GM23338 (cell line): ENCODE measurements around the gene DENND6A. TPM values are rescaled to one million over a fixed set of nuclear protein-coding genes. Genes with fewer than 3 reads are reported as not detected.

Source experiments
- ATAC-seq: fragments of 200-7000 bp; cut with Tn5 transposase; 3 replicates; pipeline ENCODE4 v1.9.1; 2020
- DNase-seq: peaks from one replicate; pipeline ENCODE4 v3.0.0-alpha.2; 2015; ENCODE audit warnings: low spot score
- H2AFZ ChIP-seq: fragments of 200-600 bp; sonication (generic); 2 replicates; pipeline ENCODE4 v1.8.0; 2016; ENCODE audit warnings: antibody characterized with exemption, mild to moderate bottlenecking, moderate library complexity
- H3F3A ChIP-seq: fragments of 200-600 bp; sonication (generic); replicated peaks from 2 replicates; pipeline ENCODE4 v1.8.0; 2017; ENCODE audit warnings: antibody characterized with exemption, mixed run types, low read depth
- H3K27ac ChIP-seq: fragments of 200-600 bp; sonication (generic); 2 replicates; pipeline ENCODE4 v1.6.1; 2016; ENCODE audit warnings: low read depth
- H3K27me3 ChIP-seq: fragments of 200-600 bp; sonication (generic); 2 replicates; pipeline ENCODE4 v1.8.0; 2016; ENCODE audit warnings: mild to moderate bottlenecking, mixed run types, moderate library complexity; ENCODE audit not compliant: insufficient read depth
- H3K36me3 ChIP-seq: fragments of 200-600 bp; sonication (generic); 2 replicates; pipeline ENCODE4 v1.8.0; 2016; ENCODE audit warnings: mild to moderate bottlenecking; ENCODE audit not compliant: insufficient read depth
- H3K4me1 ChIP-seq: fragments of 200-600 bp; sonication (generic); 2 replicates; pipeline ENCODE4 v1.8.0; 2016; ENCODE audit warnings: mild to moderate bottlenecking, moderate library complexity; ENCODE audit not compliant: insufficient read depth
- H3K4me2 ChIP-seq: fragments of 200-600 bp; sonication (generic); 2 replicates; pipeline ENCODE4 v1.7.1; 2017; ENCODE audit warnings: mixed run types
- H3K4me3 ChIP-seq: fragments of 200-600 bp; sonication (generic); 2 replicates; pipeline ENCODE4 v1.6.1; 2016; ENCODE audit warnings: mixed run types
- H3K79me2 ChIP-seq: fragments of 200-600 bp; sonication (generic); replicated peaks from 2 replicates; pipeline ENCODE4 v1.8.0; 2017; ENCODE audit warnings: mild to moderate bottlenecking; ENCODE audit not compliant: insufficient read depth
- H3K9me2 ChIP-seq: fragments of 200-600 bp; sonication (generic); 2 replicates; pipeline ENCODE4 v1.8.0; 2017; ENCODE audit not compliant: insufficient read depth
- H4K20me1 ChIP-seq: fragments of 200-600 bp; sonication (generic); replicated peaks from 2 replicates; pipeline ENCODE4 v1.8.0; 2017; ENCODE audit warnings: mild to moderate bottlenecking; ENCODE audit not compliant: insufficient read depth
- H3K27ac Mint-ChIP-seq: 2 replicates; pipeline ENCODE4 v1.8.0; 2020; ENCODE audit warnings: inconsistent platforms, mild to moderate bottlenecking, moderate library complexity, mixed read lengths
- H3K27me3 Mint-ChIP-seq: 3 replicates; pipeline ENCODE4 v1.8.0; 2022; ENCODE audit warnings: low read depth, mild to moderate bottlenecking, moderate library complexity, mixed read lengths, inconsistent platforms; ENCODE audit not compliant: insufficient read depth, poor library complexity
- H3K36me3 Mint-ChIP-seq: 3 replicates; pipeline ENCODE4 v1.8.0; 2021; ENCODE audit warnings: low read depth, mild to moderate bottlenecking, inconsistent platforms, moderate library complexity, mixed read lengths
- H3K4me1 Mint-ChIP-seq: 3 replicates; pipeline ENCODE4 v1.8.0; 2020; ENCODE audit warnings: mild to moderate bottlenecking, inconsistent platforms, mixed read lengths
- H3K4me3 Mint-ChIP-seq: 3 replicates; pipeline ENCODE4 v1.8.0; 2021; ENCODE audit warnings: moderate library complexity, mild to moderate bottlenecking, inconsistent platforms, mixed read lengths
- H3K9me3 Mint-ChIP-seq: 3 replicates; pipeline ENCODE4 v1.8.0; 2020; ENCODE audit warnings: moderate library complexity, mild to moderate bottlenecking, inconsistent platforms, mixed read lengths
- EZH2 ChIP-seq: fragments of 200-600 bp; sonication (generic); IDR thresholded peaks from one replicate; pipeline ENCODE4 v1.8.0; 2017; ENCODE audit warnings: antibody characterized with exemption, mild to moderate bottlenecking, low read depth; ENCODE audit not compliant: unreplicated experiment
- EZH2phosphoT487 ChIP-seq: fragments of 200-600 bp; sonication (generic); IDR thresholded peaks from one replicate; pipeline ENCODE4 v1.8.1; 2018; ENCODE audit warnings: antibody characterized with exemption; ENCODE audit not compliant: unreplicated experiment
- JUNB ChIP-seq: IDR thresholded peaks from one replicate; pipeline ENCODE4 v1.6.1; 2016; ENCODE audit warnings: antibody characterized with exemption; ENCODE audit not compliant: unreplicated experiment
- NANOG ChIP-seq: IDR thresholded peaks from 2 replicates; pipeline ENCODE4 v1.6.1; 2016; ENCODE audit warnings: antibody characterized with exemption, borderline replicate concordance
- STAT1 ChIP-seq: IDR thresholded peaks from one replicate; pipeline ENCODE4 v1.6.1; 2016; ENCODE audit warnings: antibody characterized with exemption; ENCODE audit not compliant: unreplicated experiment
- ZNF114 ChIP-seq: fragments of 250-450 bp; sonication (Bioruptor Pico); IDR thresholded peaks from 2 replicates; pipeline ENCODE4 v1.5.0; 2020; ENCODE audit warnings: mild to moderate bottlenecking, moderate library complexity
- ZNF331 ChIP-seq: fragments of 250-450 bp; sonication (Bioruptor Pico); IDR thresholded peaks from 2 replicates; pipeline ENCODE4 v1.5.0; 2020; ENCODE audit warnings: low read depth, mild to moderate bottlenecking, moderate library complexity
- polyA plus RNA-seq: library from polyadenylated mRNA; unstranded; fragments of >200 nt; fragmentation: Nextera tagmentation; extraction: Ambion mirVana; gene quantifications from 2 replicates; pipeline ENCODE4 v1.2.1, GENCODE V29; 2016
- small RNA-seq: library from RNA; depleted of rRNA; stranded (forward); fragments of <200 nt; gene quantifications from one replicate; pipeline ENCODE3, GENCODE V24; 2014; ENCODE audit warnings: low replicate concordance
- total RNA-seq: library from RNA; depleted of rRNA; stranded (reverse); fragments of >200 nt; shearing (Covaris generic); gene quantifications from 2 replicates; pipeline ENCODE4 v1.2.3, GENCODE V29; 2014; rRNA removed
- TF ChIP-seq, protein P1 (sequence below): fragments of 250-450 bp; sonication (Bioruptor Pico); IDR thresholded peaks from 2 replicates; pipeline ENCODE4 v1.5.0; 2020; ENCODE audit warnings: mild to moderate bottlenecking, moderate library complexity
- TF ChIP-seq, protein P2 (sequence below), 2 experiments: fragments of 200-600 bp in 1 of 2; sonication (generic) in 1 of 2; conservative IDR thresholded peaks; 2 replicates each; pipeline versions ENCODE4 v1.5.1 to v1.6.1; 2016 to 2017; ENCODE audit warnings: antibody characterized with exemption in 2 of 2, low read depth in 2 of 2, mild to moderate bottlenecking in 2 of 2, moderate library complexity in 1 of 2

DENND6A gene
- total and polyA plus RNA-seq, 2 experiments from 2014 or later, result 7.5 to 17.5 TPM

DNA sequence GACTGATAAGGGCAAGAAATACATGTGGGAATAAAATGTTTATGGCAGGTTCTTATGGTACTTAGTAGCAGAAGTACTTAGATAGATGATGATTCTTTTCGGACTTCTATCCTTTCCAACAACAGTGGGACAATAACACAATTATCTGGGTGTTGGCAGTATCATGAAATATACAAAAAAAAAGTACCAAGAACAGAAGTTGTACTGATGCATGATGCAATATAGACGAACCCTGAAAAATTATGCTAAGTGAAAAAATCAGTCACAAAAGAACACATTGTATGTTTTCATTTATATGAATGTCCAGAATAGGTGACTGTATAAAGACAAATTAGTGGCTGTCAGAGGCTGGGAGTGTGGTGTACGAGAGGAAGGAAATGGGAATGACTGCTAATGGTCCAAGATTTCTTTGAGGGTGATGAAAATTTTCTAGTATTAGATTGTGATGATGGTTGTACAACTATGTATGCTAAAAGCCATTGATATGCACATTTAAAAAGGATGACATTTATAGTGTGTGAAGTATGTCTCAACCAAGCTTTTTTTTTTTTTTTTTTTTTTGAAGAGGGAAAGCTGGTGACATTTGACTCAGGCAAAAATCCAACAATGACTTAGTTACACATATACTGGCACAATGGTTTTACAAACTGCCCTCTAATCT, 116.8 kb downstream of the DENND6A start:
- Histone ChIP-seq H3K4me3 (no peak overlapping the region), H3K27me3 (no peaks in the 10 kb centered on the region), H3F3A (no peaks in the 10 kb centered on the region; the same call in 1 of the 2 replicates), H3K9me2 (no peaks in the 10 kb centered on the region), H3K4me2 (no peak overlapping the region), H3K4me1 (no peaks in the 10 kb centered on the region), H4K20me1 (peaks cover 53% of the 10 kb centered on the region), H3K79me2 (peaks cover 53% of the 10 kb centered on the region), H3K36me3 (peaks cover 74% of the 10 kb centered on the region), H3K27ac (no peak overlapping the region), H2AFZ (no peak overlapping the region)
- no peaks in the 10 kb centered on the region for H3K27me3 Mint-ChIP-seq
- no peaks in the 10 kb centered on the region for H3K9me3 Mint-ChIP-seq
- H3K4me3 Mint-ChIP-seq, result no peak overlapping the region
- DNase-seq (no peak), ATAC-seq (no peak)
- H3K4me1 Mint-ChIP-seq, result no peaks in the 10 kb centered on the region
- TF ChIP-seq STAT1 (no peak), EZH2phosphoT487 (no peak), ZNF331 (no peak), NANOG (no peak), ZNF114 (CRISPR knock-in tag) (no peak), JUNB (no peak), EZH2 (no peak)
- TF ChIP-seq, protein P1, sequence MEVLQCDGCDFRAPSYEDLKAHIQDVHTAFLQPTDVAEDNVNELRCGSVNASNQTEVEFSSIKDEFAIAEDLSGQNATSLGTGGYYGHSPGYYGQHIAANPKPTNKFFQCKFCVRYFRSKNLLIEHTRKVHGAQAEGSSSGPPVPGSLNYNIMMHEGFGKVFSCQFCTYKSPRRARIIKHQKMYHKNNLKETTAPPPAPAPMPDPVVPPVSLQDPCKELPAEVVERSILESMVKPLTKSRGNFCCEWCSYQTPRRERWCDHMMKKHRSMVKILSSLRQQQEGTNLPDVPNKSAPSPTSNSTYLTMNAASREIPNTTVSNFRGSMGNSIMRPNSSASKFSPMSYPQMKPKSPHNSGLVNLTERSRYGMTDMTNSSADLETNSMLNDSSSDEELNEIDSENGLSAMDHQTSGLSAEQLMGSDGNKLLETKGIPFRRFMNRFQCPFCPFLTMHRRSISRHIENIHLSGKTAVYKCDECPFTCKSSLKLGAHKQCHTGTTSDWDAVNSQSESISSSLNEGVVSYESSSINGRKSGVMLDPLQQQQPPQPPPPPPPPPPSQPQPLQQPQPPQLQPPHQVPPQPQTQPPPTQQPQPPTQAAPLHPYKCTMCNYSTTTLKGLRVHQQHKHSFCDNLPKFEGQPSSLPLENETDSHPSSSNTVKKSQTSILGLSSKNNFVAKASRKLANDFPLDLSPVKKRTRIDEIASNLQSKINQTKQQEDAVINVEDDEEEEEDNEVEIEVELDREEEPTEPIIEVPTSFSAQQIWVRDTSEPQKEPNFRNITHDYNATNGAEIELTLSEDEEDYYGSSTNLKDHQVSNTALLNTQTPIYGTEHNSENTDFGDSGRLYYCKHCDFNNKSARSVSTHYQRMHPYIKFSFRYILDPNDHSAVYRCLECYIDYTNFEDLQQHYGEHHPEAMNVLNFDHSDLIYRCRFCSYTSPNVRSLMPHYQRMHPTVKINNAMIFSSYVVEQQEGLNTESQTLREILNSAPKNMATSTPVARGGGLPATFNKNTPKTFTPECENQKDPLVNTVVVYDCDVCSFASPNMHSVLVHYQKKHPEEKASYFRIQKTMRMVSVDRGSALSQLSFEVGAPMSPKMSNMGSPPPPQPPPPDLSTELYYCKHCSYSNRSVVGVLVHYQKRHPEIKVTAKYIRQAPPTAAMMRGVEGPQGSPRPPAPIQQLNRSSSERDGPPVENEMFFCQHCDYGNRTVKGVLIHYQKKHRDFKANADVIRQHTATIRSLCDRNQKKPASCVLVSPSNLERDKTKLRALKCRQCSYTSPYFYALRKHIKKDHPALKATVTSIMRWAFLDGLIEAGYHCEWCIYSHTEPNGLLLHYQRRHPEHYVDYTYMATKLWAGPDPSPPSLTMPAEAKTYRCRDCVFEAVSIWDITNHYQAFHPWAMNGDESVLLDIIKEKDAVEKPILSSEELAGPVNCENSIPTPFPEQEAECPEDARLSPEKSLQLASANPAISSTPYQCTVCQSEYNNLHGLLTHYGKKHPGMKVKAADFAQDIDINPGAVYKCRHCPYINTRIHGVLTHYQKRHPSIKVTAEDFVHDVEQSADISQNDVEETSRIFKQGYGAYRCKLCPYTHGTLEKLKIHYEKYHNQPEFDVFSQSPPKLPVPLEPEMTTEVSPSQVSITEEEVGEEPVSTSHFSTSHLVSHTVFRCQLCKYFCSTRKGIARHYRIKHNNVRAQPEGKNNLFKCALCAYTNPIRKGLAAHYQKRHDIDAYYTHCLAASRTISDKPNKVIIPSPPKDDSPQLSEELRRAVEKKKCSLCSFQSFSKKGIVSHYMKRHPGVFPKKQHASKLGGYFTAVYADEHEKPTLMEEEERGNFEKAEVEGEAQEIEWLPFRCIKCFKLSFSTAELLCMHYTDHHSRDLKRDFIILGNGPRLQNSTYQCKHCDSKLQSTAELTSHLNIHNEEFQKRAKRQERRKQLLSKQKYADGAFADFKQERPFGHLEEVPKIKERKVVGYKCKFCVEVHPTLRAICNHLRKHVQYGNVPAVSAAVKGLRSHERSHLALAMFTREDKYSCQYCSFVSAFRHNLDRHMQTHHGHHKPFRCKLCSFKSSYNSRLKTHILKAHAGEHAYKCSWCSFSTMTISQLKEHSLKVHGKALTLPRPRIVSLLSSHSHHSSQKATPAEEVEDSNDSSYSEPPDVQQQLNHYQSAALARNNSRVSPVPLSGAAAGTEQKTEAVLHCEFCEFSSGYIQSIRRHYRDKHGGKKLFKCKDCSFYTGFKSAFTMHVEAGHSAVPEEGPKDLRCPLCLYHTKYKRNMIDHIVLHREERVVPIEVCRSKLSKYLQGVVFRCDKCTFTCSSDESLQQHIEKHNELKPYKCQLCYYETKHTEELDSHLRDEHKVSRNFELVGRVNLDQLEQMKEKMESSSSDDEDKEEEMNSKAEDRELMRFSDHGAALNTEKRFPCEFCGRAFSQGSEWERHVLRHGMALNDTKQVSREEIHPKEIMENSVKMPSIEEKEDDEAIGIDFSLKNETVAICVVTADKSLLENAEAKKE (CRISPR knock-in tag), result no peak
- TF ChIP-seq, protein P2, sequence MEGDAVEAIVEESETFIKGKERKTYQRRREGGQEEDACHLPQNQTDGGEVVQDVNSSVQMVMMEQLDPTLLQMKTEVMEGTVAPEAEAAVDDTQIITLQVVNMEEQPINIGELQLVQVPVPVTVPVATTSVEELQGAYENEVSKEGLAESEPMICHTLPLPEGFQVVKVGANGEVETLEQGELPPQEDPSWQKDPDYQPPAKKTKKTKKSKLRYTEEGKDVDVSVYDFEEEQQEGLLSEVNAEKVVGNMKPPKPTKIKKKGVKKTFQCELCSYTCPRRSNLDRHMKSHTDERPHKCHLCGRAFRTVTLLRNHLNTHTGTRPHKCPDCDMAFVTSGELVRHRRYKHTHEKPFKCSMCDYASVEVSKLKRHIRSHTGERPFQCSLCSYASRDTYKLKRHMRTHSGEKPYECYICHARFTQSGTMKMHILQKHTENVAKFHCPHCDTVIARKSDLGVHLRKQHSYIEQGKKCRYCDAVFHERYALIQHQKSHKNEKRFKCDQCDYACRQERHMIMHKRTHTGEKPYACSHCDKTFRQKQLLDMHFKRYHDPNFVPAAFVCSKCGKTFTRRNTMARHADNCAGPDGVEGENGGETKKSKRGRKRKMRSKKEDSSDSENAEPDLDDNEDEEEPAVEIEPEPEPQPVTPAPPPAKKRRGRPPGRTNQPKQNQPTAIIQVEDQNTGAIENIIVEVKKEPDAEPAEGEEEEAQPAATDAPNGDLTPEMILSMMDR (conservative IDR thresholded peaks at IDR 0.05; ENCODE audit: low read depth in 2 of 2), result no peak
- H3K27ac Mint-ChIP-seq, result no peak overlapping the region; the same call in 1 of the 2 replicates
- H3K36me3 Mint-ChIP-seq, result peaks cover 88% of the 10 kb centered on the region

Small RNA genes within 50 kb of the gene (small RNA-seq; reads per million reads assigned to genes)
- 0.07 reads per million for gene RNU6ATAC26P

Other genes starting within 250 kb of the DENND6A start
- gene DNAH12, start 148.7 kb downstream of the DENND6A start, total RNA-seq, result 0.27 TPM in 1 of 2 replicates, not detected in the other
- not detected in 2 replicates for gene DNAH12, start 148.7 kb downstream of the DENND6A start, polyA plus RNA-seq
- gene PDE12, start 136.8 kb downstream of the DENND6A start, total RNA-seq, result 12.9 and 14.3 TPM in 2 replicates
- gene PDE12, start 136.8 kb downstream of the DENND6A start, polyA plus RNA-seq, result 4.5 and 5.0 TPM in 2 replicates
- gene ARF4, start 95.7 kb downstream of the DENND6A start, total RNA-seq, result 144 and 157 TPM in 2 replicates
- gene ARF4, start 95.7 kb downstream of the DENND6A start, polyA plus RNA-seq, result 227 and 249 TPM in 2 replicates
- 61.2 and 73.0 TPM in 2 replicates for gene SLMAP, start 63.2 kb upstream of the DENND6A start, total RNA-seq
- gene SLMAP, start 63.2 kb upstream of the DENND6A start, polyA plus RNA-seq, result 27.3 and 32.1 TPM in 2 replicates